Spinal cord (tissue), 10 donors: ENCODE results near the gene MAPK6. TPM values are rescaled to one million over a fixed set of nuclear protein-coding genes. Genes with fewer than 3 reads are reported as not detected.
"Not testable (repeated sequence)": the region's sequence is repeated elsewhere in the genome, so short reads cannot be mapped to it uniquely, and the experiment has no call there.

Source experiments
- DNase-seq, 6 donors: peaks; one replicate each; pipeline versions ENCODE4 v3.0.0 to v3.0.0-alpha.2; 2013 to 2015; ENCODE audit warnings: low spot score in 6 of 6, low read depth in 4 of 6
- H3K27ac ChIP-seq: one replicate; pipeline ENCODE4 v1.5.1; 2013; ENCODE audit warnings: low read depth, low read length, control low read depth
- H3K27me3 ChIP-seq: one replicate; pipeline ENCODE4 v1.6.1; 2013; ENCODE audit warnings: low read length; ENCODE audit not compliant: control insufficient read depth, insufficient read depth
- H3K36me3 ChIP-seq: one replicate; pipeline ENCODE4 v1.6.1; 2013; ENCODE audit warnings: low read length; ENCODE audit not compliant: control insufficient read depth, insufficient read depth
- H3K4me1 ChIP-seq: one replicate; pipeline ENCODE4 v1.6.1; 2013; ENCODE audit warnings: low read length; ENCODE audit not compliant: control insufficient read depth, insufficient read depth
- H3K4me3 ChIP-seq: one replicate; pipeline ENCODE4 v1.5.1; 2013; ENCODE audit warnings: low read depth, low read length, control low read depth
- H3K9me3 ChIP-seq: one replicate; pipeline ENCODE4 v1.6.1; 2013; ENCODE audit warnings: low read length; ENCODE audit not compliant: control insufficient read depth, insufficient read depth
- WGBS: methylation state at CpG from one replicate; pipeline ENCODE4 v1.1.5; 2013; ENCODE audit warnings: missing lambda C conversion rate; ENCODE audit not compliant: insufficient coverage; 5-methylcytosine and 5-hydroxymethylcytosine counted together
- polyA plus RNA-seq, 2 donors: library from polyadenylated mRNA; unstranded; fragments of 120-200 nt; gene quantifications; one replicate each; pipeline ENCODE4 v1.2.1, GENCODE V29; 2013; ENCODE audit not compliant: insufficient read length in 2 of 2
- total RNA-seq, 2 donors: library from RNA; depleted of rRNA in 1 of 2; stranded (reverse); fragments of 120-200 nt in 1 of 2; fragments of >200 nt in 1 of 2; gene quantifications; one replicate each; pipeline versions ENCODE4 v1.2.3 to v1.2.4, GENCODE V29; 2013 to 2014
- donor health status: healthy.

MAPK6 gene
- total and polyA plus RNA-seq, 4 donors = 36.5 to 85.9 (median 64.3) TPM

- Histone ChIP-seq H3K27ac (no peak overlapping the region), H3K27me3 (no peaks in the 10 kb centered on the region), H3K4me3 (no peak overlapping the region), H3K4me1 (peaks cover 15% of the 10 kb centered on the region), H3K36me3 (peaks cover 6% of the 10 kb centered on the region), H3K9me3 (no peaks in the 10 kb centered on the region)
- no peak for DNase-seq
- 100% methylated on average over 1 of the region's 2 CpGs for WGBS
Observed at GRCh38 chr15:52037889-52038505, 19.0 kb downstream of the MAPK6 start.

GRCh38 chr15:52039925-52040781 lies 21.1 kb downstream of the MAPK6 start:
- Histone ChIP-seq H3K27ac (peak overlapping the region; percentile 70), H3K9me3 (no peaks in the 10 kb centered on the region), H3K36me3 (no peaks in the 10 kb centered on the region), H3K4me1 (peaks cover 18% of the 10 kb centered on the region), H3K27me3 (no peaks in the 10 kb centered on the region), H3K4me3 (no peak overlapping the region)
- DNase-seq = peak in 3 of 6 donors; percentile 14 to 70 (median 47)
- 67% methylated on average over 1 of the region's 3 CpGs for WGBS

- Histone ChIP-seq H3K36me3 (no peaks in the 10 kb centered on the region), H3K4me3 (no peak overlapping the region), H3K4me1 (peaks cover 18% of the 10 kb centered on the region), H3K9me3 (no peaks in the 10 kb centered on the region), H3K27me3 (no peaks in the 10 kb centered on the region), H3K27ac (peak overlapping the region; percentile 33)
- DNase-seq = peak in 1 of 6 donors; percentile 17
- WGBS = no CpG with 5 or more reads among the region's 6 CpGs
Observed at GRCh38 chr15:52042051-52042851, 23.2 kb downstream of the MAPK6 start.

GRCh38 chr15:52045795-52046298 lies 26.8 kb downstream of the MAPK6 start:
- not testable (repeated sequence) for DNase-seq, H3K4me3 ChIP-seq, H3K9me3 ChIP-seq, H3K4me1 ChIP-seq, H3K27me3 ChIP-seq
- H3K36me3 ChIP-seq = peaks cover 13% of the 10 kb centered on the region
- H3K27ac ChIP-seq = peak overlapping the region; percentile 67
- no CpG with 5 or more reads among the region's 8 CpGs for WGBS

- not testable (repeated sequence) for H3K9me3 ChIP-seq, H3K4me3 ChIP-seq, H3K27me3 ChIP-seq, H3K4me1 ChIP-seq
- WGBS = 33% methylated on average over 1 of the region's 5 CpGs
- H3K27ac ChIP-seq = peak overlapping the region; percentile 9
- DNase-seq = peak in 1 of 6 donors; percentile 34
- H3K36me3 ChIP-seq = peaks cover 16% of the 10 kb centered on the region
Observed at GRCh38 chr15:52046552-52046951, 27.5 kb downstream of the MAPK6 start.

GRCh38 chr15:52050416-52050815 lies 31.4 kb downstream of the MAPK6 start:
- Histone ChIP-seq H3K9me3 (no peaks in the 10 kb centered on the region), H3K36me3 (peaks cover 28% of the 10 kb centered on the region), H3K4me1 (no peaks in the 10 kb centered on the region), H3K27me3 (no peaks in the 10 kb centered on the region), H3K4me3 (no peak overlapping the region), H3K27ac (no peak overlapping the region)
- DNase-seq = no peak
- WGBS = no CpG with 5 or more reads among the region's 1 CpG

DNA sequence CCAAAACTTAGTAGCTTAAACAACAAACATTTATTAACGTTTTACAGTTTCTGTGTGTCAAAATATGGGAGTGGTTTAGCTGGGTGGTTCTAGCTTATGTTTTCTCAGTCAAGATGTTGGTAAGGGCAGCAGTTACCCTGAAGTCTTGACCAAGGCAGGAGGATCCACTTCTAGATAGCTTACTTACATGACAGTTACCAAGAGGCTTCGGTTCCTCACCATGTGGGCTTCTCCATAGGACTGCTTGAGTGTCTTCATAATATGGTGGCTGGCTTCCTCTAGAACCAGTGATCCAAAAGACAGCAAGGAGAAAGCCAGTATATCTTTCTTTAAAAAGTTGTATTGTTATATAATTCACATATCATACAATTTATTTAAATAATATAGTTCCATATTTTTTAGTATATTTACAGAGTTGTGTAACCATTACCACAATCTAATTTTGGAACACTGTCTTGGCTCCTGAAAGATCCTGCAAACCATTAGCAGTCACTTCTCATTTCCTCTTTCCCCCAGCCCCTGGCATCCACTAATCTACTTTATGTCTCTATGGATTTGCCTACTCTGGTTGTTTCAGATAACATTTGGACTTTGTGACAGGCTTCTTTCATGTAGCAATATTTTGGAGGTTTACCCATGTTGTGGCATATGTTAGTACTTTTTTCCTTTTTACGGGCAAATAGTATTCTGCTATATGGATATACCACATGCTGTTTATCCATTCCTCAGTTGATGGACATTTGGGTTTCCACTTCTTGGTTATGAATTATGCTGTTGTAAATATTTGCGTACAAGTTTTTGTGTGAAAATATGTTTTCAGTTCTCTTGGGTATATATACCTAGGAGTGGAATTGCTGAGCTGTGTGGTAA lies 33.3 kb downstream of the MAPK6 start:
- WGBS = no CpG with 5 or more reads among the region's 4 CpGs
- no peak overlapping the region for H3K4me3 ChIP-seq

DNA sequence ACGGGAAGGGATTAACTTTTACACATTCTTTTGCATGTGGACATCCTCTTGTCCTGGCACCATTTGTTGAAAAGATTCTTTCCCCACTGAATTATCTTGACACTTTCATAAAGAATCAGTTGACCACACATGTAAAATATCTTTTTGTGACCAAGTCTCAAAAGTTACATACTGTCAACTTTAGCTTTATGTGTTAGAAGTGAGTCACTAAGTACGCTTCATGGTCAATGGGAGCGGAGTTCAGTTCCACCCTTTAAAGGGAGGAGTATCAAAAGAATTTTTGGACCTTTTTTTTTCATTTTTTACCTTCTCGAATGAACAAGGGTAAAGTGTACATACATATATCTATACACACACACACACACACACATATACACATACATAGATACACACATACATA lies 35.4 kb downstream of the MAPK6 start:
- Histone ChIP-seq H3K4me1 (no peaks in the 10 kb centered on the region), H3K4me3 (no peak overlapping the region), H3K27me3 (no peaks in the 10 kb centered on the region), H3K9me3 (no peaks in the 10 kb centered on the region), H3K36me3 (peaks cover 24% of the 10 kb centered on the region), H3K27ac (no peak overlapping the region)
- WGBS = no CpG with 5 or more reads among the region's 4 CpGs
- no peak for DNase-seq

More for the DNA sequence above, 33.3 kb downstream of the MAPK6 start:
- no peak overlapping the region for H3K27ac ChIP-seq
- DNase-seq = no peak
- peaks cover 28% of the 10 kb centered on the region for H3K36me3 ChIP-seq
- H3K4me1 ChIP-seq = no peaks in the 10 kb centered on the region
- H3K9me3 ChIP-seq = no peaks in the 10 kb centered on the region
- H3K27me3 ChIP-seq = no peaks in the 10 kb centered on the region

GRCh38 chr15:52054858-52055257 lies 35.8 kb downstream of the MAPK6 start:
- 99% methylated on average over 6 of the region's 7 CpGs for WGBS
- not testable (repeated sequence) for H3K9me3 ChIP-seq, H3K27ac ChIP-seq, H3K4me1 ChIP-seq, H3K27me3 ChIP-seq, DNase-seq, H3K4me3 ChIP-seq
- H3K36me3 ChIP-seq = peaks cover 21% of the 10 kb centered on the region
